ENCODE results near the gene VEGFC. TPM values are rescaled to one million over a fixed set of nuclear protein-coding genes. Genes with fewer than 3 reads are reported as not detected.

The VEGFC gene
- total and polyA plus RNA-seq, 10 of the 15 experiments (the other 5 are each of a cell fraction or from before 2014, with no cell fraction given), result 0.03 to 0.04 TPM; not detected in 8

- TF ChIP-seq EZH2 (IDR thresholded peaks at IDR 0.05; ENCODE audit: borderline replicate concordance, control insufficient read depth, low read depth, low read length) (no peak), MLLT1 (IDR thresholded peaks at IDR 0.05) (no peak), EED (IDR thresholded peaks at IDR 0.05; ENCODE audit: low read depth) (no peak), CBX3 (IDR thresholded peaks at IDR 0.05; ENCODE audit: borderline replicate concordance, low read depth) (no peak), TCF7 (IDR thresholded peaks at IDR 0.05; ENCODE audit: borderline replicate concordance) (no peak), IRF5 (IDR thresholded peaks at IDR 0.05; ENCODE audit: borderline replicate concordance) (no peak)
These were observed 71.3 kb downstream of the VEGFC start (continued) for GRCh38 chr4:176721459-176721858.

- ATAC-seq, result no peak
- 0% methylated on average over 1 of the region's 1 CpG for WGBS (ENCODE audit: insufficient coverage, insufficient replicate concordance, low lambda C conversion rate, missing lambda C conversion rate)
These were observed 73.8 kb downstream of the VEGFC start for GRCh38 chr4:176718881-176719280.

More at GRCh38 chr4:176718881-176719280, 73.8 kb downstream of the VEGFC start:
- SMC1A ChIA-PET (ENCODE audit: uncharacterized antibody, unreplicated experiment), result interaction anchor here (0.8 kb wide), 1 partner anchor 9 kb away, joined by 3 read pairs; no protein-coding TSS in a partner anchor
- Histone ChIP-seq H3K4me3 (no peak overlapping the region), H4K20me1 (ENCODE audit: control insufficient read depth, insufficient read depth) (no peaks in the 10 kb centered on the region), H3K9ac (ENCODE audit: control insufficient read depth, insufficient read depth, low read length) (no peak overlapping the region), H3K36me3 (ENCODE audit: control insufficient read depth in 2 of 2, insufficient read depth in 2 of 2, low read length in 1 of 2) (no peaks in the 10 kb centered on the region), H3K4me2 (ENCODE audit: control insufficient read depth, insufficient read depth) (no peak overlapping the region), H3K4me1 (ENCODE audit: control insufficient read depth, insufficient read depth, low read length) (no peaks in the 10 kb centered on the region), H3K9me3 (replicated peaks; ENCODE audit: control insufficient read depth, insufficient read depth, low read length) (no peaks in the 10 kb centered on the region), H3K27ac (ENCODE audit: control insufficient read depth, insufficient read depth) (no peak overlapping the region), H3K27me3 (replicated peaks in 1 of 2; ENCODE audit: control insufficient read depth in 2 of 2, insufficient read depth in 2 of 2, low read length in 1 of 2) (no peaks in the 10 kb centered on the region), H3K79me2 (ENCODE audit: control insufficient read depth, insufficient read depth, low read length) (no peaks in the 10 kb centered on the region), H2AFZ (ENCODE audit: control insufficient read depth, low read depth, low read length) (no peak overlapping the region)
- RAD21 ChIA-PET (ENCODE audit: unreplicated experiment), result no interaction called here
- TF ChIP-seq GABPA (IDR thresholded peaks at IDR 0.05; ENCODE audit: low read depth) (no peak), KAT2A (conservative IDR thresholded peaks at IDR 0.05; ENCODE audit: control insufficient read depth, low read depth, low read length) (no peak), CREM (IDR thresholded peaks at IDR 0.05; ENCODE audit: low read depth) (no peak), ZBTB40 (IDR thresholded peaks at IDR 0.05; ENCODE audit: borderline replicate concordance) (no peak), RBBP5 (conservative IDR thresholded peaks at IDR 0.05) (no peak), BACH1 (IDR thresholded peaks at IDR 0.05; ENCODE audit: borderline replicate concordance) (no peak), MYB (IDR thresholded peaks at IDR 0.05; ENCODE audit: borderline replicate concordance, low read depth, low read length) (no peak), TAF1 (IDR thresholded peaks at IDR 0.05; ENCODE audit: borderline replicate concordance, low read depth, low read length) (no peak), MEF2B (IDR thresholded peaks at IDR 0.05; ENCODE audit: partially characterized antibody, poor library complexity, severe bottlenecking) (no peak), POU2F2 (IDR thresholded peaks at IDR 0.05; ENCODE audit: borderline replicate concordance, low read depth, low read length) (no peak), BMI1 (IDR thresholded peaks at IDR 0.05; ENCODE audit: borderline replicate concordance) (no peak)
- no peak for FAIRE-seq
- DNase-seq (ENCODE audit: low read depth, low spot score), result no peak
- in situ Hi-C loops (cut with MboI), result no loop called here
- no TSS peak for BruUV-seq (replicated peaks)
- CTCF ChIA-PET, result no interaction called here
- POLR2A ChIA-PET, result no interaction called here
- intact Hi-C loops (cut with micrococcal nuclease; ENCODE audit: unreplicated experiment), result no loop called here
